Peyer's patch (tissue), 4 donors: Measurements from ENCODE around the gene FST. TPM values are rescaled to one million over a fixed set of nuclear protein-coding genes. Genes with fewer than 3 reads are reported as not detected.

Experiments used
- DNase-seq, 3 donors: peaks; one replicate each; pipeline ENCODE4 v3.0.0-alpha.2; 2017 to 2019
- H3K27ac ChIP-seq, 4 donors: fragments of 200-600 bp; sonication (generic); one replicate each; pipeline ENCODE4 v1.5.1; 2016 to 2019
- H3K27me3 ChIP-seq, 2 donors: fragments of 200-600 bp; sonication (generic); one replicate each; pipeline ENCODE4 v1.5.1; 2019
- H3K36me3 ChIP-seq, 3 donors: fragments of 200-600 bp; sonication (generic); one replicate each; pipeline ENCODE4 v1.5.1; 2016 to 2019
- H3K4me1 ChIP-seq, 4 donors: fragments of 200-600 bp; sonication (generic); one replicate each; pipeline ENCODE4 v1.5.1; 2016 to 2019
- H3K4me3 ChIP-seq, 4 donors: fragments of 200-600 bp; sonication (generic); 1 replicate in 3 of 4; 2 replicates in 1 of 4; pipeline ENCODE4 v1.5.1; 2016 to 2019; ENCODE audit warnings: mild to moderate bottlenecking in 1 of 4
- H3K9me3 ChIP-seq, 4 donors: fragments of 200-600 bp; sonication (generic); one replicate each; pipeline ENCODE4 v1.5.1; 2016 to 2019; ENCODE audit warnings: mild to moderate bottlenecking in 1 of 4
- CTCF ChIP-seq, 6 experiments: fragments of 450-650 bp in 4 of 6; fragments of 200-600 bp in 2 of 6; sonication (generic) in 1 of 6; IDR thresholded peaks; one replicate each; pipeline ENCODE4 v1.5.1; 2017 to 2019; ENCODE audit warnings: antibody characterized with exemption in 6 of 6, mild to moderate bottlenecking in 3 of 6, moderate library complexity in 1 of 6
- POLR2A ChIP-seq, 2 donors: fragments of 450-650 bp; IDR thresholded peaks; one replicate each; pipeline ENCODE4 v1.5.1; 2017; ENCODE audit warnings: antibody characterized with exemption in 2 of 2, mild to moderate bottlenecking in 2 of 2, moderate library complexity in 2 of 2
- total RNA-seq, 4 donors: library from RNA; depleted of rRNA; stranded (reverse); fragments of >200 nt; gene quantifications; one replicate each; pipeline ENCODE4 v1.1.0, GENCODE V29; 2016

The FST gene
- total RNA-seq, 4 donors from 2014 or later: 3.5 to 47.0 (median 10.9) TPM

- peaks cover 0 to 17% (median 3%) of the 10 kb centered on the region in 4 donors for H3K4me1 ChIP-seq
- no peak overlapping the region for H3K27ac ChIP-seq
- DNase-seq: no peak
- H3K36me3 ChIP-seq: no peaks in the 10 kb centered on the region
- H3K9me3 ChIP-seq: no peaks in the 10 kb centered on the region
- TF ChIP-seq CTCF (IDR thresholded peaks at IDR 0.05) (no peak), POLR2A (IDR thresholded peaks at IDR 0.05) (no peak)
- no peak overlapping the region for H3K4me3 ChIP-seq
- H3K27me3 ChIP-seq: no peaks in the 10 kb centered on the region
Observed at GRCh38 chr5:53476019-53476418, 4.4 kb upstream of the FST start.

GRCh38 chr5:53476531-53477480 lies 3.6 kb upstream of the FST start:
- Histone ChIP-seq H3K27me3 (no peaks in the 10 kb centered on the region), H3K36me3 (no peaks in the 10 kb centered on the region), H3K4me3 (no peak overlapping the region), H3K27ac (no peak overlapping the region), H3K4me1 (peaks cover 0 to 22% (median 3%) of the 10 kb centered on the region in 4 donors), H3K9me3 (no peaks in the 10 kb centered on the region)
- TF ChIP-seq CTCF (IDR thresholded peaks at IDR 0.05): no peak
- no peak for TF ChIP-seq POLR2A (IDR thresholded peaks at IDR 0.05)
- no peak for DNase-seq

- Histone ChIP-seq H3K36me3 (no peaks in the 10 kb centered on the region), H3K4me3 (peak overlapping the region; percentile 18 to 61 (median 42)), H3K27ac (no peak overlapping the region), H3K9me3 (no peaks in the 10 kb centered on the region), H3K27me3 (no peaks in the 10 kb centered on the region), H3K4me1 (peaks cover 0 to 28% (median 3%) of the 10 kb centered on the region in 4 donors)
- DNase-seq: no peak
- no peak for TF ChIP-seq POLR2A (IDR thresholded peaks at IDR 0.05)
- TF ChIP-seq CTCF (IDR thresholded peaks at IDR 0.05): peak in 4 of 6 experiments; percentile 47 to 56 (median 51)
Observed at GRCh38 chr5:53478411-53479044, 1.9 kb upstream of the FST start.

- Histone ChIP-seq H3K36me3 (no peaks in the 10 kb centered on the region), H3K4me3 (peak overlapping the region; percentile 37 to 61 (median 55)), H3K27ac (peak overlapping the region in 1 of 4 donors; percentile 61), H3K9me3 (no peaks in the 10 kb centered on the region), H3K4me1 (peaks cover 0 to 28% (median 3%) of the 10 kb centered on the region in 4 donors), H3K27me3 (no peaks in the 10 kb centered on the region)
- DNase-seq: no peak
- TF ChIP-seq CTCF (IDR thresholded peaks at IDR 0.05) (no peak), POLR2A (IDR thresholded peaks at IDR 0.05) (no peak)
Observed at GRCh38 chr5:53479045-53479589, 1.3 kb upstream of the FST start.

- Histone ChIP-seq H3K27me3 (no peaks in the 10 kb centered on the region), H3K4me3 (peak overlapping the region; percentile 37 to 61 (median 55)), H3K36me3 (no peaks in the 10 kb centered on the region), H3K4me1 (peaks cover 0 to 28% (median 3%) of the 10 kb centered on the region in 4 donors), H3K9me3 (no peaks in the 10 kb centered on the region), H3K27ac (peak overlapping the region; percentile 47 to 76 (median 60))
- peak in 2 of 3 donors; percentile 61 to 63 for DNase-seq
- TF ChIP-seq CTCF (IDR thresholded peaks at IDR 0.05) (no peak), POLR2A (IDR thresholded peaks at IDR 0.05) (no peak)
Observed at GRCh38 chr5:53479590-53480415, 626 bp upstream of the FST start.
